Posterior cingulate gyrus (tissue), 11 donors: Measurements from ENCODE around the gene INTS12.
"Not testable (repeated sequence)": the region's sequence is repeated elsewhere in the genome, so short reads cannot be mapped to it uniquely, and the experiment has no call there.

Experiments used
- DNase-seq, 10 donors: peaks; one replicate each; pipeline versions ENCODE4 v3.0.0 to v3.0.0-alpha.2; 2020 to 2021; ENCODE audit warnings: mixed read lengths in 3 of 10
- intact Hi-C: fragments of 100-400 bp; cut with DNase I; formaldehyde crosslinking; loops from one replicate; pipeline ENCODE4 v1.15.1; 2023

The INTS12 gene

DNA sequence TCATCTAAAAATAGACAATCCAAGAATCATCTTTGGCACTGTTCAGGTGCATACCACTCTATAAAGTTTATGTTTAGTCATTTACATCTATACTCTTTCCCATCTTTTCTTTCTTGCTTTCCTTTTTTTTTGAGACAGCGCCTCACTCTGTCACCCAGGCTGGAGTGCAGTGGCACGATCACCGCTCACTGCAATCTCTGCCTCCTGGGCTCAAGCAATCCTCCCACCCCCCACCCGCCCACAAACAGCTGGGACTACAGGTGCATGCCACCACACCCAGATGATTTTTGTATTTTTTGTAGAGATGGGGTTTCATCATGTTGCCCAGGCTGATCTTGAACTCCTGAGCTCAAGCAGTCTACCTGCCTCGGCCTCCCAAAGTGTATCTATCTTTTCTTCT, 13.7 kb downstream of the INTS12 start:
- DNase-seq, intact Hi-C loops: not testable (repeated sequence)

DNA sequence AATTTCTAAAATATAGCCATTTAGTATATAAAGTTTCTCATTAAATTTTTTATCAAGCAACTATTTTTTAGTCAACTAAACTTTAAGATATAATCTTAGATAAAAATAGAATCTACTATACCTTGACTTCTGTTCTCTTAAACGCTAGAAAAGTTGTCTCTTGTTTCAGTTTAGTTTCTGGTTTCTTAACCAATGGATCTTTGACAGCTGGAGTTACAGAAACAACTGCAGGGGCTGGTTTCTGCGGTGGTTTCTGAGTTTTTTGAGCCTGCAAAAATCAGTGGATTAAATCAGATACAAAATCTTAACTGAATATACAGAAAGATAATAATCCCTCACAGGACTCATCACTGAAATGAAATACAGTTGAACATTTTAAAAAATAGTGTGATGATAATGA, 21.9 kb downstream of the INTS12 start:
- intact Hi-C loops: no loop called here
- no peak for DNase-seq

DNA sequence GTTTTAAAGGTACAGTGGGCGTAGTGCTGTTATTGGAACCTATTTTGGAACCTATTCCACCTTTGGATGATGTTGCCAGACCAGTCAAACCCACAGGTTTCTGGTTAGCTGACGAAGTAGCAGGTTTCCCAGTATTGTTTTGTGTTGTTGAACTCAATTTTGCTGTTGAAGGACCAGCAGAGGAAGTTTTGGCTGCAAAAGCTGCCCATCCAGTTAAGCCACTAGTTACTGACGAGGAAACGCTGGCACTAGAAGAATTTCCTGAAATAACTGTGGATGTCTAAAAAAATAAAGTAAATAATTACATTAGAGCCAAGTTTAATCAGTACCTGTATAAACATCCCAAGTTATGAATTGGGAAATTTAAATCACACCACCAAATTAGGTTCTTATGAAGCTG, 25.5 kb downstream of the INTS12 start:
- intact Hi-C loops: no loop called here
- no peak for DNase-seq

DNA sequence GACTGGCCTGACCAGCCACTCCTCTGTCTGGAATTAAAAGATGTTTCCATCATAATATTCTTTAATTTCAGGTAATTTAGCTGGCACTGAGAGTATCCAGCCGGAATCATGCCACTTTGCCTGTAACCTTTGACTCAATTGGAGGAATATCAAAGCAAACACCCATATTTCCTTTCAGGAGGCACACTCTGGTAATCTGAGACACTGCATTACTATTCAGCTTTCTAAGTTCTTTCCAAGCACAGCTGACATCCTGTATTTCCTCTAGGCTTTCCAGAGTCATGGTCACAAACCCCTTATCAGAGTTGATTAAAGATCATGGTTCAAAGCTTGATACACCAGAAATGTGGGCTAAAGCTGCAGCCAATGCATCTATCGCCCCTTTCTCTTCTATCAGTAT, 29.3 kb downstream of the INTS12 start:
- intact Hi-C loops: no loop called here
- no peak for DNase-seq

DNA sequence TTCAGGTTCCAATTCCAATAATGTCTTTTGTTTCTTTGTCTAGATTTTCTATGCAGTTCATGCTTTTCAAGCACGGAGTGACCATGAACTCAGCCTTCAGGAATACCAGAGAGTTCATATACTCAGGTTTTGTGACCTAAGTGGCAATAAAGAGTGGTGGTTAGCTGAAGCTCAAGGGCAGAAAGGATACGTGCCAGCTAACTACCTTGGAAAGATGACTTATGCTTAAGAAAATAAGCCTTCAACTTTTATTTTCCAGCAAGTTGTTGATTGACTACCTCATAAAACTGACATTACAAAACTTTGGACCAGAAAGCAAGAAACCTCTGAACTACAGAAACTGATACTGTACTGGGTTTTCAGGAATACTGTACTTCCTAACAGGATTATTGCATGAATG, 30.8 kb downstream of the INTS12 start:
- intact Hi-C loops: no loop called here
- DNase-seq: no peak

DNA sequence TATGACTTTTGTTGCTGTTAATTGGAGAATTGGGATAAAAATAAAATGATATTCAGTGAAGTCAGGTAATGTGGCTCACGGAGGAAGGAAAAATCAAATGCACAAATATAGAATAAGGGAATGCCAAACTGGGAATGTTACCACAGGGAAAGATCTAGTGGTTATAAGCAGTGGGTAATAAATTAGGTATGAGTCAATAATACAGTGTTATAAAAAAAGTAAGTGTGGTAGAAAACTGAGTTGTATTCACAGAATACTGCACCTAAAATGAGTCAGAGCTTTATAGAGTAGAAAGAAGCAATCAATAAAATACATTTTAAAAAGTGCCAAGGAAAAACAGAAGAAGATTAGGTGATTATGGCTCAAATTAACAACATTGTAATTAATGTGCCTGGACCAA, 34.5 kb downstream of the INTS12 start:
- intact Hi-C loops: no loop called here
- DNase-seq: no peak

DNA sequence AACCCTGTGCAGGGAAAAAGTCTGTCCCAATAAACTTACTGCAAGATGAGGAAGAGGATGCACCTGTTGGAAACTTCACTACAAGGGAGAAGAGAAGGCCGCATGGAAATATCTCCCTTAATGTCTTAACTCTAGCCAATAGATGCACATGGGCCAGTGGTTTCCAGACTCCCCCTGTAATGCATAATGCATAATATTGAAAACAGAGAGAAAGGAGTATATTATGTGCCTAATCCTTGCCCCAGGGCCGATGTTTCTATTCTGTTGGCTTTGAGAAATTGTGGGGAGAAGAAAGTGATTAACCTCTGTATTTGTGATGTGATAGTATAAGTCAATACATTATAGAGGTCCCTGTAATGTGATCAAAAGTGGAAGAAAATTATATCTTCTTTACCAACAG, 37.2 kb downstream of the INTS12 start:
- intact Hi-C loops: no loop called here
- no peak for DNase-seq

DNA sequence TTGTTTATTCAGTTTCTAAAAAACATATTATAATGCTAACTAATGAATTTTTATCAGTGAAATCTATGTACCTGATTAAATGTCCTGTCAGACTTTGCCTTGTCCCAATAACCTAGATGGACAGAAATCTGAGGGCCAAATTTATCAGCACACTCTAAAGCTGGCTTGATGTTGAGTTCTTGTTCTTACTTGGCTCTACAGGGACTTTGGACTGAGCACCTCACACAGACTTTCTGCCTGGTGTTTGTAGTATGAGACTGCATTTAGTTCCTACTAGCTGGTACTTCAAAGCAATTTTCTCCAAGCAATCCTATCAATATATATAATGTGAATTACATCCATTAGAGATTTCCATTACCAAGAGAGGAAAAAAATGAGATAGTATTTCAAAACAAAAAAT, 37.8 kb downstream of the INTS12 start:
- intact Hi-C loops: no loop called here
- no peak for DNase-seq

DNA sequence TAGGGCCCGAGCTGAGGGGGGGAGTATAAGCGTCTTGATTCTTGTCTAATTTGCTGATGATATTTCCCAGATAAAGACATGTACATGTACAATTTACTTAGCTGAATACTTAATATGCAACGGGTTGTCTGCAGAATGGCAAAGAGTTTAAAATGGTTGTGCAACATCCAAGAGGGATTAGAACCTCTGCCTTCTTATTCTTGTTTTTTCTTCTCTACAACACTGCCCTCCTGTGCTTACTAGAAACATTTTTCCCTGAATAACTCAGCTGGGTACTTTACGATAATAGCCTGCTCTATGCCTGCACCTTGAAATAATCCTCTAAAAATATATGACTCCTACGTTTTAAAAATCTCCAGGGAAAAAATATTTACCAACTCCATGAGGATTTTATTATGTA, 41.8 kb downstream of the INTS12 start:
- intact Hi-C loops: no loop called here

DNA sequence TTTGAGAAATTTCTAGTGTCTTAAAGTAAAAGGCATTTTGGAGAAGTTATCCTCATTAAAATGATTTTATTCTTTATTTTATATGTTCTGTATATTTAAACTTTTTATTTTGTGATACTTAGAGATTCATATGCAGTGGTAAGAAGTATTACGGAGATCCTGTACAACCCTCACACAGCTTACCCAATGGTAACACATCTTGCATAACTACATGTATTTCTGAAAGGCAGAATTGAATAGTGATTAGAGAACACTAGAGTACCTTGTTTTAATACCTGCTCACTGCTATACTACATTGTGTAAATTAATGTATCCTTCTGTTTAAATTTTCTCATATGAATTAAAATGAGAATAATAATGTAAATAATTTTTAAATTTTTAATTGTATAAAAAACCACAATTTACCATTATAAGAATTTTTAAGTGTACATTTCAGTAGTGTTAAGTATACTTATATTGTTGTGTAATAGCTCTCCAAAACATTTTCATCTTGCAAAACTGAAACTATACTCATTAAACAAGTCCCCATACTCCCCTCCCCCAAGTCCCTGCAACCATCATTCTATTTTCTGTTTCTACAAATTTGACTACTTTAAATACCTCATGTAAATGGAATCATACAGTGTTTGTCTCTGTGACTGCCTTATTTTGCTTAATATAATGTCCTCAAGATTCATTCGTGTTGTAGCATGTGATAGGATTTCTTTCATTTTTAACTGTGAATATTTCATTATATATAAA, 45.4 kb downstream of the INTS12 start:
- intact Hi-C loops: no loop called here
- no peak for DNase-seq

More for the DNA sequence above, 41.8 kb downstream of the INTS12 start:
- DNase-seq: no peak

DNA sequence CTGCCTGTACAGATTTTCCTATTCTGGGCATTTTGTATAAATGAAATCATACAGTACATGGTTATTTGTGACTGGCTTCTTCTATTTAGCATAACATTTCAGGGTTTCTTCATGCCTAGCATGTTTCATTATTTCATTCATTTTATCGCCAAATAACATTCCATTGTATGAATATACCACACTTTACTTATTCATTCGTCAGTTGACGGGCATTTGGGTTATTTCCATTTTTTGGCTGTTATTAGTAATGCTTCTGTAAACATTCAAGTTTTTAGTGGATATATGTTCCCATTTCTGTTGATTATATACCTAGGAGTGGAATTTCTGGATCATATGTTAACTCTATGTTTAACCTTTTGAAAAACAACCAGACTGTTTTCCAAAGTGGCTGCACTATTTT, 47.5 kb downstream of the INTS12 start:
- intact Hi-C loops: no loop called here
- DNase-seq: no peak

DNA sequence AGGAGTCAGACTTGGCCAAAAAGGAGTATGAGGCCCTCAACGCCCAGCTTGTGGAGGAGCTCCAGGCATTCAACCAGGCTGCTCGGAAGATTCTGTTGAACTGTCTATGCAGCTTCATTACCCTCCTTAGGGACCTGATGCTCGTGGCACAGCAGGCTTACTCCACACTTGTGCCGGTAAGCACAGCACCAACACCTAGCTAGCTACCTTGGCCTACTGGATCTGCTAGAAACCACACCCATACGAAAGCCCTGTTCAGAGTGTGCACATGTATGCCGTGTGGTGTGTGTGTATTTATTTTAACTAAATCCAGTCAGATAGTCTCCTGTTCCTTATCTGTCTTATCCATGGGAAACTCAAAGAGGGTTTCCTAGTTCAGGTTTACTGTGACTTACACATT, 49.3 kb downstream of the INTS12 start:
- intact Hi-C loops: no loop called here
- no peak for DNase-seq

DNA sequence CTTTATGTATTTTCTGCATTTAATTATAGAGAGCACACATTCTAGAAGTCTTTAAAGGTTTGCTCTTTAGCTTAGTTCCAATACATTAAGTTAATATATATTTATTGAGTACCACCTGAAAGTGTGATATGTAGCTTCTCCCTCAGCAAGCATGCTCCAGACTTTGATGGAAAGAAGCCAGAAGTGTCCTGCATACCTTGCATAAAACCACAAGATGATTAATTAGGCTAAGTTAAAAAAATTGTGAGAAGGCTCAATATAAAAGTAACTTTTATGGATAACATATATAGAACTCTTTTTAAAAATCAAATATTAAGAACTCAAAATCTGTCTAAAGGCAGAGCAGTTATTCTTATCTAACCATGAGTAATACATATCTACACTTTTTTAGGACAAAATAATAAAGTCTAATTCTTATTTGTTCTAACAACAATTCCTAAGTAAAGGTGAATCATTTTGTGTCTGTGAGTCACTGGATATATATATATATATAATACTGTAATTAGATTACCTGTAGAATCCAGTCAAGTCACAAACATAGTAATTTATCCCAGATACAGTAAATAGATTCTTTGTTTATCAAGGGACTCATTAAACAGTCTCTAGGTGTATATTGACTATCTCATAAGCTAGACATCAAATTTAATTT, 51.2 kb downstream of the INTS12 start:
- no peak for DNase-seq
- intact Hi-C loops: no loop called here

DNA sequence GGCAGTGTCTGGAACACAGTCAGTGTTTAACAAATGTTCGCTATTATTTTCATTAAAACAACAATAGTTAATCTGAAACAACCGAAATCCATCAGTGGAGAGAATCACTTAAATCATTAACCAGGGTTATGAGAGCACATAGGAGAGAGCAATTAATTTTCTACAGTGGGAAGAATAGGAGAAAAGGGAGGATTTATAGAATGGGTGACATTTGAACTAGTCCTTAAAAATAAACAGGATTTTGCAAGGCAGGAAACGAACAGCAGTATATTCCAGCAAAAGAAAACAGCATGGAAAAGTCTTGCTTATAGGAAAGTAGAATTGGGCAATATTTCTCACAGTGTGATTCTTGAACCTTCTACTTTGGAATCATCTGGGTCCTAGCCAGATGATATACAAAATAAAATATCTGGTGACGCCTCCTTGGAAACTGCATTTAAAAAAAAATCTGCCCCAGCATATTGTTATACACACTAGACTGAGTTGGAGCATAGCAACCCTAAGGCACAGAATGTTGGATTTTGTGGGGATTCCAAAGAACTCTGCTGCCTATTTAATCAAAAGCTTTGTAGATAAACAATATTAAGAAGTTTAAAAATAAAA, 56.1 kb downstream of the INTS12 start:
- no peak for DNase-seq
- intact Hi-C loops: no loop called here

DNA sequence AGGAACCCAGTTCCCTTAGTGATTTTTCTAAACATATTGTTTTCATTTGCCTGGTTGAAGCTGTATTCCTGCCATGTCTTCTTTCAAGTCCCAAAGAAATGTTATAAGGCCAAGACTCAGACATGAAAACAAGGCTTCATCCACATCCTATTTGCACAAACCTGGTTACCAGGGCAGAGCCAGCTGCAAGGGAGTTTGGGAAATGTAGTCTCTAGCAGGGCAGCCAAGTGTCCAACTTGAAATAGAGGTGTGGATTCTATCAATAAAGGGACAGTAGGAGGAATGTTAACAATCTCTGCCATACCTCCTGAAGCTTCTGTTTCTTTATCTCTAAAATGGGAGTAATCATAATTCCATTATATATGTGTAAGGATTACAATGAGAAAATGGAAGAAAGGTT, 56.6 kb downstream of the INTS12 start:
- no peak for DNase-seq
- intact Hi-C loops: no loop called here

DNA sequence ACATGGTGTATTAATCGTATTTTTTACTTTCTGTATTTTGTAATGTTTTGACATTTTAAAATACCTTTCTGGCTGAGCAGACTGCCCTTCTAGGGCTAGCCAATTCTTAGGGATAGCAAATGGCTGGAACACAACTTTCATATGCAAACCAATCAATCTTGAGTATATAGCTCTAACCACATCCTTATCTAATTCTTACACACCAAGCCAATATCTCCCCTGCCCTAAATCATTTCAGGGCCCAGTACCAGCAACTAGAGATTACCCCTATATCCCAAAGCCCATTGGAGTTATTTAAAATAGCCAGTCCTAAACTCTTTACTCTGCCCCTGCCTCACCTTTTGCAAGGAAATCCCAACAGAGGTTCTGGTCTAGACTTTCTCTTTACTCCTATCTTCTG, 58.3 kb downstream of the INTS12 start:
- no peak for DNase-seq
- intact Hi-C loops: no loop called here

DNA sequence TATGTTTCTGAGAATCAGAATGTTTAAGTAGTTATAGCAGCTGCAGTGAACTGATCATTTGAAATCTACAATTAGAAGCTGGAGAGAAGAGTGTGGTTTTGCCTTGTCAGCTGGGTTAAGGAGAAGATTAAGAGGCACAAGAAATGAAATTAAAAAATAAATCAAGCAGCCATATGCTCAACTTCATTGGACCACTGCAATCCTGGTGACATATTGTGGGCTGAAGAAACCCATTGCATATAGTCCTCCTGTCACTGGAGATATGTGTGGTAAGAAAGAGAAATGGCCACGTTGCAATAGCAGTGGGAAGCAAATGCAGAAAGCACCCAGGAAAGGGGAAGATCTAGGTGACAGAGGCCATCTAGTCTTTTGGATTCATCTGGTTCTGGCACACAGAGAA, 63.0 kb downstream of the INTS12 start:
- intact Hi-C loops: no loop called here
- no peak for DNase-seq

DNA sequence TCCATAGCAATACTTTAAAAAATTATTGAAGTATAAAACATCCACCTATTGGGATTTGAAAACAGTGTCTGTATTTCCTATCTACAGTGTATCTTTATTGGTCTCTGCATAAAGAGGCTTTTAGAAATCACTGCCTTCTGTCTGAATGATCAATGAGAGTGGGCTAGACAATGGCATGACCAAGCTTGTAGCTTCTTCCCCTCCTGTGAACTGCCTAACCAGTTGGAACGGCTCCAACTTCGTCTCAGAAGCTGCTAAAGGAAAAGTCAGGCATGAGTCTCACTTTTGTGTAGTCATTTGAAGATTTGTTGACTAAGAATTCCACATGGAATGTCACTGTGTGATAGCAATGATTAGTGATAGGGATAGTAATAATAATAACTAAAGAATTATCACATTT, 64.2 kb downstream of the INTS12 start:
- DNase-seq: no peak
- intact Hi-C loops: no loop called here

DNA sequence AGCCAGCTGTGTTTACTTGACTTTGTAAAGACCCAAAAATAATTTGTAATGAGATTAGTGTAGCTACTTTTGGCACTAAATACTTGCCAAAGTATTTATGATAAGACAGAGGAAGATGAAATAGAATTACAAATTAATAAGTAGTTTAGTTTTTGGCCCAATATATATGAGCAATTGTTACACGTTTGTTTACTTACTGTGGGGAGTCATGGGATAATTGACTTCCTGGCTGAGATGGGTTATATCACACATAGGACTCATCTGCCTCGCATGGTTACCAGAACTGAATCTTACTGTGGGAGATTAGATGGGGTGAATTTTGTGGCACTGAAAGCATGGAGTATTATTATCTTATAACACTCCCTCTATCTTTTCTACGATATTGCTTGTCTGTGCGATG, 66.6 kb downstream of the INTS12 start:
- DNase-seq: no peak
- intact Hi-C loops: no loop called here

DNA sequence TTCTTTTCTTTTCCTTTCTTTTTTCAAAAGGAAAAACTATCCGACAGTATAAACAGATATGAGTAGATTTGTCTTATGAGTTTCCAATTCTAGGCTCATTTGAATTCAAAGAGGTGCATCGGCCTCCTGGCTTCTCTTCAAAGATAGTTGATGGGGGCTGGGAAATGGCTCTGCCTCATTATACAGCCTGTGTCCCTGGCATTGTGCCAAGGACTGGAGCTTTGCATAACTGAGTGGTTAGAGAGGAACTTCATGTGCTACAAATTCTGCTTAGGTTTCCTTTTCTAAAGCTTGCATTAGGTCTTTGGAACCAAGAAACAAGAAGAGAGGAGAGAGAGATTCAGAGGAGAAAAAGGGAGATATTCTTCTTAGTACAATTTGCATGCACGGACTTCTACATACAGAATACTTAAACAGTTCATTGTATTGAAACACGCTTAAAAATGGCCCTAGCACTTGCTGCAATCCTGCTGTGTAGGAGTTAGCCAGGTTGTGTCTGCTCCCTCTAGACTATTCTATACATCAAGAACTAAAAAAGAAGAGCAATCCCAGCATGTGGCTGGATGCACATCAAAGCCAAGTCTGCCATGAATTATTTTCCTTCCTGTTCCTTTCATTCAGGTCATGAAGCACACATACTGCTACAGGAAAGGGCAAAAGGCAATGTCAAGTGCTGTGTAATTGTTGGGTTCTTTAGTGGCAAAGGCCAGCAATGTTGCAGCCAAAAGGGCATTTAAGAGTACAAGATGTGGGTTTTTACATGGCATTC, 70.9 kb downstream of the INTS12 start:
- intact Hi-C loops: no loop called here
- peak; percentile 17 to 92 (median 69) for DNase-seq

DNA sequence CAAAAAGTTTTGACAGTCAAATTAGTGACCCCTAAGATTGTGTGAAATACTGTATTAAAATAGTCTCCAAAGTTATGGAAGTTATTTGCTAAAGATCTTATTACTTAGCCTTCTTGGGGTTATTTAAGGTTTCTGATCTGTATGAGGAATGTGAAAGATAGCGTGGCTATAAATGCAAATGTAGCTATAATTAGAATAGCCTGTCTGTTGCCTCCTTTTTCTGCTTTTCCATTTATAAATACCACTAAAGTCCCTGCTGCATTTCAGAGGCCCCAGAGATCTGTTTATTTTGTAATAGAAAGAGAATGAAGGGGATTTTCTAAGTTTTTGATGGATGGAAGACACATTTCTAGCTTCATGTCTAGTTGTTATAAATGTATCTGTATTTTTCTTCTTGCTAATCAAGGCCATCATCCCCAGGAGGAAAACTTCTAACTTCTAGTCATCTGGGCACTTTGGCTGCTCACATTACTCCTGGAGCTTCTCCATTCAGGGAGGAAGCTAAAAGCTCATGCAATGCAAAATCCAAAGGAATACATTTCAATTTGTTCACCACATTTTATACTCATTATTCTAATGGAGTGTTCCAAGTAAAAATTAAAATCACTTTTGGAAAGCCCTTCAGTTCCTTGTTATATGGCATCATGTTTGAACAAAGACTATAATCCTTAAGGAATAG, 73.9 kb downstream of the INTS12 start:
- DNase-seq: no peak
- intact Hi-C loops: no loop called here
